HG03025 (cell line): Measurements from ENCODE around the gene WBP1L.
"Not testable (repeated sequence)": the region's sequence is repeated elsewhere in the genome, so short reads cannot be mapped to it uniquely, and the experiment has no call there.

Source experiments
- ATAC-seq: cut with Tn5 transposase; IDR thresholded peaks from one replicate; pipeline ENCODE4 v1.9.1; 2021; ENCODE audit warnings: mild to moderate bottlenecking, moderate library complexity; ENCODE audit not compliant: unreplicated experiment, low FRiP score

WBP1L gene

DNA sequence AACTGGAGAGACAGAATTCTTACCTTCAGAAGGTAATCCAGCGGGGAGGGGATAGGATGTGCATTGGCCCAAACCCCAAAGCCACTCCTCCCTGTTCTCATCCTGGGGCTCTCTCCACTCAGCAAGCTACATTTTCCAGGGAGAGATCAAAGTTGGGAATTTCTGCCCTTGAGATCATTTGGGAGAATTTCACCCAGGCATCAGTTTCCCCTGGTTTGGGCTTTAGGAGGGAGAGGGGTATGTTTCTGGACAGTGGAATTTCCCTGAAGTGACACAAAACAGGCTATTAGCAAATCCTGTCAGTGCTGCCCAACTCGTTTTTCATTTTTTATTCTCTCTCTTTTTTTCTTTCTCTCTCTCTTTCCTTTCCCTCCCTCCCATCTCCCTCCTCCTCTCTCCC lies 57.7 kb downstream of the WBP1L start:
- ATAC-seq: no peak

DNA sequence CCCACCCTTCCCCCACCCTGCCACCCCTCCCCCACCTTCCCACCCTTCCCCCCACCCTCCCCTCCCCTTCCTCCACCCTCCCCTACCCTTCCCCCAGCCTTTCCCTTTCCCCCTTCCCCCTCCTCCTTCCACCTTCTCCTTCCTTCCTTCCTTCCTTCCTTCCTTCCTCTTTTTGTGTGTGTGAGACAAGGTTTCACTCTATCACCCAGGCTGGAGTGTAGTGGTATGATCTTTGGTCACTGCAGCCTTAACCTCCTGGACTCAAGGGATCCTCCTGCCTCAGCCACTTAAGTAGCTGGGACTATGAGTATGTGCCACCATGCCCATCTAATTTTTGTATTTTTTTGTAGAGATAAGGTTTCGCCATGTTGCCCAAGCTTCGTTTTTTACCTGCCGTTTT lies 58.2 kb downstream of the WBP1L start:
- ATAC-seq: no peak

DNA sequence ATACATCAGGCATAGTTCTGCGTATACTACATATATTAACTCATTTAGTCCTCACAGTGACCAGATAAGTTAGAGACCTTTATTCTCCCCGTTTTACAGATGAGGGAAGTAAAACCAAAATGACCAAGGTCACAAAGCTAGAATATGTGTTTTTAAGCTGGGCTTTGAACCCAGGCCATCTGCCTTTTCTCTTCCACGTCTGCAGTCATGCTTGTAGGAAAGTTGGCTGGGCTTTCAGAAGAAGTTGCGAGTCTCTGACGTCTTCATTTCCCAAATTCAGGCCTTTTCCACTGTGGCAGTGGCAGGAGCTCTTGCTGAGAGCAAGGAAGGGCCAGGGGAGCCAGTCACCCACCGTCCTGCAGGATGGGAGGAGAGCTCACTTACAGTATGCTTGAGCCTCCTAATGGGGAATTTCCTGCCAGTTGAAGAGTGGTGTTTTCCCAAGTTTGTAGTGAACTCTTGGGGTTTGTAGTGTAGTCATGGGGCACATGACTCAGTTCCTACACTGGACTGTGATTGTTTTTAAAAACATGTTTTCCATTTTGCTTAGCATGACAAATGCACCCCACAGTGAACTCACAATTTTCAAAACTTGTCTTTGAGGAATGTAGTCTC lies 59.3 kb downstream of the WBP1L start:
- no peak for ATAC-seq

DNA sequence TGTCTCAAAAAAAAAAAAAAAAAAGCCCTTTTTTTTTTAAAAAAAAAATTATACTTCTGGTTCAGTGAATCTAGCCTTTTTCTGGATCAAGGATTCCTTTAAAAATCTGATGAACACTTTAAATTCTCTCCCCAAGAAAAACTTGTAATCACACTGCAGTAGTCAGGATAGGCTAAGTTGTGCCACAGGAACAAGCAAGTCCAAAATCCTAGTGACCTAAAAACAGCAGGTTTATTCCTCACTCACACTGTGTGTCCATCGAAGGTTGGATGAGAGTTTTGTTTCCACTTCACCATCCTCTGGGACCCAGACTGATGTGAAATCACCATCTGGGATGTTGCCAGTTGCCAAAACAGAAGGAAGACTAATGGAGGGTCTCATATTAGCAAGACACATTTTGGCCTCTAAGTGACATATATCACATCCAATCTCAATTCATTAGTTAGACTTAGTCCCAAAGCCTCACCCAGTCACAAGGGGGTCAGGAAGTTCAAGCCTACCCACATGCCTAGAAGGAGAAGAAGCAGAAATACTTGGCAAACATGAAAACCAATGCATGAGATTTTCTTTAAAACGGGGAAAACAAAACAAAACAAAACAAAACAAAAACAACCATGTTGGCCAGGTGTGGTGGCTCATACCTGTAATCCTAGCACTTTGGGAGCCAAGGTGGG lies 60.8 kb downstream of the WBP1L start:
- no peak for ATAC-seq

DNA sequence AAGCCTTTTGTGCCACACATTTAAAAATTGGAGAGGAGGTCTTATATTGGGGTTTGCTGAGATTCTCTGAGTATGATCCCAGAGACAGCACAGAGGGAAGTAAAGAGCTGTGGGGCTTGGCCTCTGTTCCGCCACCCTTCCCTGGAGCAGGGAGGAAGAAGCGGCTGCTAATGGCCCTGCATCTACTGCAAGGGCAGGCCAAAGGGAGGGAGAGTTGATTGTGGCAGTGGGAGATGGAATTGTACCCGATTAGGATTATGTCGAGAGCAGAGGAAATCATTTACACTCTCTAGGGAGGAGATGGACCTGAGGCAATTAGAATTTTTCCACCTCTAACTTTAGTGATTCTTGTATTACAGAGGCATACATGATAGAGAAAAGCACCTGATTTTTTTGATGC lies 64.6 kb downstream of the WBP1L start:
- ATAC-seq: no peak

DNA sequence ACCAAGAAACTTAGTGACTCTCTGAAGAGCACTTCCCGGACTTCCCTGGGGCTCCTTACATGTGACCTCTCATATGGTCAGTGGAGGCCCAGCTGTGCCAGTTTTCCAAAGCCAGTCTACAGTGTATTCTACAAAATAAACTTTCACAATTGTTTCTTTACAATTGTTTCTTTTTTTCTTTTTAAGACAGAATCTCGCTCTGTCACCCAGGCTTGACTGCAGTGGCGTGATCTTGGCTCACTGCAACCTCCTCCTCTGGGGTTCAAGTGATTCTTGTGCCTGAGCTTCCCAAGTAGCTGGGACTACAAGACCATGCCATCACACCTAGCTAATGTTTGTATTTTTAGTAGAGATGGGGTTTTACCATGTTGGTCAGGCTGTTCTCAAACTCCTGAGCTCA lies 67.6 kb downstream of the WBP1L start:
- no peak for ATAC-seq

DNA sequence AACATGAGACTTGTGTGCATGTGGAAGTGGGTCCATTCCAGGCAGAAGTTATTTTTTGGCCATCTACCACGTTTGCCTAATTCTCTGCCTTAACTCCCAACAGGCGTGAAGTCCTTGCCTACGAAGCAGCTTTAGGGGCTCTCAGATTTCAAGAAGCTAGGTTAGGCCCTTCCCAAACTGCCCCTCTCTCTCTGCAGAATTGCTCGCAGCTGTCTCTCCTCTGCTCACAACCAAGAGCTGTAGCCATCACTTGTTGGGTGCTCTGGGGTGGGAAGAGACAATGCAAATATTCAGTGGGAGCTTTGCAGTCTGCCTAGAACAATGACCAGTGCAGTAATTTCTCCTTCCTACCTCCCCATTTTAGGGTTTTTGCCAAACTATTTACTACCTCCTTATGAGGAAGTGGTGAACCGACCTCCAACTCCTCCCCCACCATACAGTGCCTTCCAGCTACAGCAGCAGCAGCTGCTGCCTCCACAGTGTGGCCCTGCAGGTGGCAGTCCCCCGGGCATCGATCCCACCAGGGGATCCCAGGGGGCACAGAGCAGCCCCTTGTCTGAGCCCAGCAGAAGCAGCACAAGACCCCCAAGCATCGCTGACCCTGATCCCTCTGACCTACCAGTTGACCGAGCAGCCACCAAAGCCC lies 68.6 kb downstream of the WBP1L start:
- ATAC-seq: no peak

DNA sequence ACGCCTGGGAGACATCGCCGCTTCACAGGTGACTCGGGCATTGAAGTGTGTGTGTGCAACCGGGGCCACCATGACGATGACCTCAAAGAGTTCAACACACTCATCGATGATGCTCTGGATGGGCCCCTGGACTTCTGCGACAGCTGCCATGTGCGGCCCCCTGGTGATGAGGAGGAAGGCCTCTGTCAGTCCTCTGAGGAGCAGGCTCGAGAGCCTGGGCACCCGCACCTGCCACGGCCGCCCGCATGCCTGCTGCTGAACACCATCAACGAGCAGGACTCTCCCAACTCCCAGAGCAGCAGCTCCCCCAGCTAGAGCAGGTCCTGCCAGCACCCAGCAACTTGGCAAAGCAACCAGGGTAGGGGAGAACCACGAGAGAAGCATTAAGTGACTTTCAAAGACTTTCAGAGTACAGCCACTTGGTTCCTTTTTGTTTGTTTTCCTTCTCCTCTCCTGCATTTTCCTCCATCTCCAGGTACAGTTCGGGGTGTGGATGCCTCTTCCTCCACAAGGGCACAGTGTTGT lies 69.3 kb downstream of the WBP1L start:
- ATAC-seq: no peak

DNA sequence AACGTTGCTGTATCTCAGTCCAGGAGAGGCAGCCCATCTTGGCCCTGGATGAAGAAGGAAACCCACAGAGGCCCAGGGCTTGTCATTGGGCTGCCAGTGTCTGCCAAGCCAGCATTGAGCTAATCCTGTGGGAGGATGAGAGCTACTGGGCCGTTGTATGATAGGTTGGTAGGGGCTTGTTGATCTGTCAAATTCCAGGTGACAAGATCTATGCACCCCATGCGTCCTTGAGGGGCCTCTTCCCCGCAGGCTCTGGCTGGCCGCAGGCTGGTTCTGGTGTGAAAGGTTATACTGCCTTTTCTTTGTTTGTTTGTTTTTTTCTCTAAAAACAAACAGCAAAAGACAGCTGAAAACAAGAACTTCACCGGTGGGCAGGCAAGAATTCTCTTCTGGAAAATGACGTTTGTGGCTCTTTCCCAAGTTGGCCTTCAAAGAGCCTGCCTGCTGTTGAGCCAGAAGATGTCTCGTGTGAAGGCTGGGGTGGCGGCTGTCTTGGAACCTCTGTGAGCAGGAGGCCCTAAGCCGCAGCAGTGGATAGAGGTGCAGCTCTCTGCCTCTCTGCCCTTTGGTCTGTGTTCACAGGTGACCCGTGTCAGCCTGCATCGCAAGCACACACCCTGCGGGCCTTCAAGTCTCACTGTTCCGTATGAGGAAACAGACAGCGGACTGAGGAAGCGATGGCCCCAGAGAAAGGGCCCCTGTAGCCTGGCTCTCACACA lies 70.1 kb downstream of the WBP1L start:
- ATAC-seq: no peak

DNA sequence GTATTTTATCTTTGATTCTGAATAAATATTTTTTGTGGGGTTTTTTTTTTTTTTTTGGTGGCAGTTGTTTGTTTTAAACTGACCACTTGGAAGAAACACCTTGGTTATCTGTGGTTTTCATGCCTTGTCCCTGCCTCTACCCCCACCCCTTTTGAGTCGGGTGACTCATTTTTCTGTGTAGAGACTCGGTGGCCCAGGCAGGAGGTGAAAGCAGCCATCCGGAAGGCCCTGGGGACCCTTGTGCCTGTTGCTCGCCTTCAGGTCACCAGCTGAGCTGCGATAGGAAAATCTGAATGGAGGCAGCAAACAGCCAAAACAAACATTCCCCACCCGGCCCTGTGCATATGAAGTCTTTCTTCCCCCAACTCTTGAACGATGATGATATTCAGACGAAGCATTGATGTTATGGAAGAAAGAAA lies 70.7 kb downstream of the WBP1L start:
- ATAC-seq: no peak

DNA sequence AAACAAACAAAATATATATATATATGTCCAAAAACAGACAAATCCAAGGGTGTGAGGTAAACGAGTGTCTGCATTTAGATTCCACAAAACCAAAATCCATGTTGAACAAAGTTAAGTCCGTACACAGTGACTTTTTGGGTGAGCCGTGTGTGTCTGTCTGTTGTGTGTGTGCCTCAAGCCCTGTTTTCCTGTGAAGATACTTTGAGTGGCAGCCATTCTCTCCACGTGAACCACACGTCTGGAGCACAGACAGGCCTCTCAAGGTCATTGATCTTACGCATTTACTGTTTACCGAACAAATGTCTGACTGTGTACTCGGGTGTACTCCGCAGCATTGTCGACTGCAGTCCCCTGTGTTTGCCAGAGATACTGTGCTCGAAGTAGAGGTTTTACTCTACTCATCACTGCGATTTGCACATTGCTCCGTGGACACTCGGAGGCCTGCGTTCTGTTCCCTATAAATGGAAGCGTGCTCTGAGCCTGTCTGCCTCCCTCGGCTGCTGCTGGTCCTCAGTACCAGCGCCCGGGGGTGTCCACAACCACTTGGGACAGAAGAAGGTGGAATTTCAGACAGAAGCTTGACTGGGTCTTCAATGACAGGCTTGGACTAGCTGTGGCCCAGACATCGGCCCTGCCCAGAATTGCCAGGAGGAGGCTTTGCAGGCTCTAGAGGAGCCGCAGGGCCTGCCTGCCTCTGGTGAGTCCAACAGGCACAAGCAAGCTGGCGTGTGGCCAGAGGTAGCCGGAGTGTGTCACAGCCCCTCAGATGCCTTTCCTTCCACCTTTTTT lies 71.3 kb downstream of the WBP1L start:
- ATAC-seq: no peak

DNA sequence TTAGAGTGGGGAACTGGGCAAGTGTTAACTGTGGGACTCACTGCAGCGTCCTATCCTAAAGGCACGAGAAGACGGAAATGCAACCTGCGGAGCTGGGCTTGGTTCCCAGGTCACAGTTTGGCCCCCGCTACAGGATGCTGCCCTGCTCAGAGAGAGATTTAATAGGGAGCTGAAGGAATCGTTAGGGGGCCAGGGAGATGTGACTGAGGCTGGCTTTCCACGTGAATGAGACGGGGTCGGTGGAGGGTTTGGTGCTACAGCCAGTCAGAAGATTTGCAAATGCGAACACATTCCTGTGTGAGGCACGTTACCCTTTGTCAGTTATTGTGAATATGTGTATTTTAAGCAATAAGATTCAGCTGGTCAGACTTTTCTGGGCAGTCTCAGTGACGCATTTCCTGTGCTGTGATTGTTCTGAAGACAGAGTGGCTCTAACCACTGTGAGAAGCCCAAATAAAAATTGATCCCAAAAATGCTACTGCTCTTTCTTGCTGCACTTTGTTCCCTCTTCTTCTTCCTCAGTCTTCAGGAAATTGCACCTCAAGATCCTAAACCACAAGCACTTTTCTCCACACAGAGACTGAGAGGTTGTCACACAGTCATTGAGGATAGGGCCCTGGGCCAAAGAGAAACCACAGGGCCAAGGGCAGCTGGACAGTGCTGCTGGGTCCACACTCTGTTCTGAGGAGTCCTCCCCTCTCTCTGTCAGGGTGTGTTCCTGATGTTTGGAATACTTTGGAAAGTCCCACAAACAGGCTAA lies 72.2 kb downstream of the WBP1L start:
- ATAC-seq: no peak

DNA sequence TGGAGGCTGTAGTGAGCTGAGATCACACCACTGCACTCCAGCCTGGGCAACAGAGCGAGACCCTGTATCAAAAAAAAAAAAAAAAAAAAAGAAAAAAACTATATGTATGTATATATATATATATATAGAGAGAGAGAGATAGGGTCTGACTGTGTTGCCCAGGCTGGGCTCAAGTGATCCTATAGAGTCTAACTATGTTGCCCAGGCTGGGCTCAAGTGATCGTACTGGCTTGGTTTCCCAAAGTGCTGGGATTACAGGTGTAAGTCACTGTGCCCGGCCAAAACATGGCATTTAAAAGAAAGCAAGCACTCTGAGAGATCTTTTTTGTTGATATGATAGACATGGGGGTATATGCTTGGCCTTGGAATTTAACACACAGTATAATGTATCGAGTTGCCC lies 73.4 kb downstream of the WBP1L start:
- ATAC-seq: no peak

DNA sequence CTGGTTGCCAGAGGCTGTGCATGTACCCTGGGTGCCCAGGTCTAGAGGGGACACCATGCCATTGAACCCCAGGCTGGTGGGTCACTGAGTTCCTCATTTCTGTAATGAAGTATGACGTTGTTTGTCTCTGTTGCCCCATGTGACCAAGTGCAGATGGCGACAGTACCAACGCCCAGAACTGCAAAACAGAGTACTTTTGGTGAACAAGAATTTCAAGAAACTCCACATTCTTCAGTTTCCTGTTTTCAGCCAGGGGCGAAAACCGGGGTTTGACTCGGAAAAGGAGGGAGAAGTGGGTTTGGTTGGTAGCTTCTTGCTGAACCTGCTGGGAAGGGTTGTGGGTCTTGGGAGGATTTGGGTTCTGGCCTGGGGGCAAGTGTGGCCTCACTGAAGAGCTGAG lies 75.3 kb downstream of the WBP1L start:
- ATAC-seq: no peak

DNA sequence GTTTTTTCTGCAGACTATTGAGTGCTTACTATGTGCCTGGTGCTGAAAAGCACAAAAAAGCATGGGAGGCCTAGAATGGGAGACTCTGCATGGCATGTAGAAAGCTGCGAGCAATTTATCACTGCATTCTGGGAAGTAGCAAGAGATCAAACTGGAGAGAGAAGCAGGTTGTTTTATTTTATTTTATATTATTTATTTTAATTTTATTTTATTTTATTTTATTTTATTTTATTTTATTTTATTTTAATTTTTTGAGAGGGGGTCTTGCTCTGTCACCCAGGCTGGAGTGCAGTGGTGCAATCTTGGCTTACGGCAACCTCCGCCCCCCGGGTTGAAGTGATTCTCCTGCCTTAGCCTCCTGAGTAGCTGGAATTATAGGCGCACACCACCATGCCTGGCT lies 76.3 kb downstream of the WBP1L start:
- not testable (repeated sequence) for ATAC-seq

DNA sequence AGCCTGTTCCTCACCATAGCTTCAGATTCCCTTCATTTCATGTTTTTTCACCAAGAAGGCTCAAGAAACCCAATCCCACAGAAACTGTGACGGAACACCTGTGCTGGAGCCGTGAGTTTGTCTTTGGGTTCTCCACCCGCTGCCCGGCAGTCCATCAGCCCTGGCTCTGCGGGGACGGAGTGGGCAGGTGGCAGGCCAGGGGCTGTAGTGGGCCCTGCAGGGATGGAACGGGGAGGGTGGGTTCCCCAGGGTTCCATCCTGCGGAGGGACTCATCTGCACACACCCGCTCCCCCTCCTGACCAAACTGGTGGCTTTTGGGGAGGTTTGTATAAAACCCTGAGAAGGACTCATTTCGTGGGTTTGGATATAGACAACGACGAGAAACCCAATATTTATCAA lies 78.5 kb downstream of the WBP1L start:
- ATAC-seq: no peak

DNA sequence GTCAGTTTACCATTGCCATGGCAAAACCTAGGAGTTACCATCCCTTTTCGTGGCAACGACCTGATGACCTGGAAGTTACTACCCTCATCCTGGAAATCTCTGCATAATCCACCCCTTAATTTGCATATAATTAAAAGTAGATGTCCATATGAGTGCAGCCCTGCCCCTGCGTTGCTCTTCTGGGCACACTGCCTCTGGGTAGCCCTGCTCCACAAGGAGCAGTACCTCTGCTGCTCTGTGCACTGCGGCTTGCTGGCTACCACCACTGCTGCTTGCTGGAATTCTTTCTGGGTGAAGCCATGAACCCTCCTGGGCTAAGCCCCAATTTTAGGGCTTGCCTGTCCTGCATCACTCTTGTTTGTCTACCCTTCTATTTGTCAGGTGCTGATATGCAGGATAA lies 80.9 kb downstream of the WBP1L start:
- ATAC-seq: no peak

DNA sequence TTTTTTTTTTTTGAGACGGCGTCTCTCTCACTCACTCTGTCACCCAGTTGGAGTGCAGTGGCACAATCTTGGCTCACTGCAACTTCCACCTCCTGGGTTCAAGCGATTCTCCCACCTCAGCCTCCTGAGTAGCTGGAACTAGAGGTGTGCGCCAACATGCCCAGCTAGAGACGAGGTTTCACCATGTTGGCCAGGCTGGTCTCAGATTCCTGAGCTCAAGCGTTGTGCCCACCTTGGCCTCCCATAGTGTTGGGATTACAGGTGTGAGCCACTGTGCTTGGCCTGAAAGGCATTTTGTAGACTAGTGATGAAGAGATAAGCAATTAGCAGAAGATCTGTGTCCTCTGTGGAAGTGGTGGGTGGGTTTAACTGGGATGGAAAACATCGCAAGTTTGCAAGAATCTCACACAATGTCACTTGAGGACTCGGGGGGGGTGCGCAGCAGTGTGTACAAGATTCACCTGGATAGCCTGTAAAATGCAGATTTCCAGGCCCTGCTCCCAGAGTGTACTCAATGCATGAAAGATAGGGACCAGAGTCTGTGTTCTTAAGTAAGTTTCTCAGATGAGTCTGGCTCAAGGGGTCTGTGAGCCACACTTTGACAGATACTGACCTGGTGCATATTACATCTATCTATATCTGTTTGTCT lies 82.5 kb downstream of the WBP1L start:
- ATAC-seq: no peak

DNA sequence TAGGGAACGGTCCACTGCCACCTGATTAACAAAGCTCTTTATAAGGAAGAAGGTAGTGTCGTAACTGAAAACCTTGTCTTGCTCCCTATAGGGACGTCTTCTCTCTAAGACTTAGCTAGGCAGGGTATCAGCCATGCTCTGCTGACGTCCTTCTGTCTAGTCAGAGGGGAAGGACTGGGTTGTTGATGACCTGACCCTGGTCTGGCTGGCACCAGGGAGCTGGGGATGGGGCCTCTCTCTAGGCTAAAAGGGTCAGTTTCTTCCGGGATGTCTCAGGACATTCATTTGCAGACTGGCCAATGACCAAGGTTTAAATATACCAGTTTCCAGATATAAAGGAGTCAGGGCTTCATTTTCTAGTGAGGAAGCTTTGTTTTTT lies 83.8 kb downstream of the WBP1L start:
- ATAC-seq: no peak
